ENCODE measurements around the gene KRTAP13-1. TPM values are rescaled to one million over a fixed set of nuclear protein-coding genes. Genes with fewer than 3 reads are reported as not detected.

Gene KRTAP13-1, protein sequence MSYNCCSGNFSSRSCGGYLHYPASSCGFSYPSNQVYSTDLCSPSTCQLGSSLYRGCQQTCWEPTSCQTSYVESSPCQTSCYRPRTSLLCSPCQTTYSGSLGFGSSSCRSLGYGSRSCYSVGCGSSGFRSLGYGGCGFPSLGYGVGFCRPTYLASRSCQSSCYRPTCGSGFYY
- total RNA-seq (not detected), polyA plus RNA-seq (not detected)
- long read RNA-seq, donor 1 = 0 reads
- long read RNA-seq, donor 2 = 0 reads
- long read RNA-seq, donor 3 = 0 reads

DNA sequence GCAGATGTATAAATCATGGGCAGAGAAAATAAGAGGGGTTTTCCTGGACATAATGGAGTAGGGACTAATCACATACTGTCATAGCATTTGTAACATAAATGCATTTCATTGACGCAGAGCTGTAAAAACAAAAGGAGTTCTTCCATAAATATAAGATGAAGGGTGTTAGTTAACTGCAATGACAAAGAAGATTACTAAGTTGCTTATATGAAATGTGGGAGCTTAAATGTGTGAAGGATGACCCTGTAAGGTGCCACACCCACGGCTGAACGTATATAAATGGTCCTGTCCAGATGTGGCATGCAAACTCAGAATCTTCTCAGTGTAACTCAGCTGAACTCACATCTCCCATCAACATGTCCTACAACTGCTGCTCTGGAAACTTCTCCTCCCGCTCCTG, at the start of gene KRTAP13-1:
KRTAP13-1 (plus strand) TSS at position 301 of the 400 bp plus-strand sequence; CDS start at position 357, 56 bp downstream.
- 72 to 86% (median 79%) methylated on average over 4 of the region's 4 CpGs for WGBS, 4 donors
- Histone ChIP-seq H3K9me3 (peaks cover 0 to 10% (median 1%) of the 10 kb centered on the region in 12 donors), H3K27ac (no peak within 1 kb of the TSS), H3K36me3 (no peaks in the 10 kb centered on the region), H3K4me1 (peaks cover 0 to 9% (median 0%) of the 10 kb centered on the region in 12 donors), H3K27me3 (no peaks in the 10 kb centered on the region), H3K4me3 (no peak within 1 kb of the TSS)
- DNase-seq (no peak), ATAC-seq (no peak)
- intact Hi-C loops (cut with DNase I) = no loop called here
- TF ChIP-seq POLR2A (IDR thresholded peaks at IDR 0.05) = no peak

DNA sequence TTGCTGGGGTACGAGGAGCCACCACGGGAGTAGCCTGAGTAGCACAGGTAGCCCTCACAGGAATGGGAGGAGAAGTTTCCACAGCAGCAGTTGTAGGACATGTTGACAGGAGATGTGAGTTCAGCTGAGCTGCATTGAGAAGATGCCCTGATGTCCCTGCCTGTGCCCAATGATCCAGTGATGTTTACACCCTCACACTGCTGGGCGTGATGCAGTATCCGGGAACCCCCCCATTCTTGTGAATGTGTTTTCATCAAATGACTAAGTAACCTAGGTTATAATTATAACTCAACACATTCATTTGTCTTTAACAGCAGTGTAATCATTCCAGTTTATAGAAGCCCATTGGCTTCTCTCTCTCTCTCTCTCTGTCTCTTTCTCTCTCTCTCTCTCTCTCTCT, 47.3 kb upstream of the KRTAP13-1 start, which contains the start of gene KRTAP23-1:
KRTAP23-1 (minus strand) TSS at position 101 of the 400 bp plus-strand sequence; CDS start at position 101, 0 bp downstream.
- 84 to 92% (median 86%) methylated on average over 4 of the region's 4 CpGs for WGBS, 4 donors
- Histone ChIP-seq H3K27ac (no peak within 1 kb of the TSS), H3K27me3 (no peaks in the 10 kb centered on the region), H3K36me3 (no peaks in the 10 kb centered on the region), H3K4me1 (no peaks in the 10 kb centered on the region), H3K9me3 (no peaks in the 10 kb centered on the region), H3K4me3 (no peak within 1 kb of the TSS)
- intact Hi-C loops (cut with DNase I) = loop anchor here in 6 of 10 donors (10.0 kb wide), 3 partner anchors 86 to 736 kb away; partner anchors contain the start of gene KRTAP13-4 (in 1 of the 6)
- TF ChIP-seq POLR2A (IDR thresholded peaks at IDR 0.05) = no peak
- TF ChIP-seq, protein P1, sequence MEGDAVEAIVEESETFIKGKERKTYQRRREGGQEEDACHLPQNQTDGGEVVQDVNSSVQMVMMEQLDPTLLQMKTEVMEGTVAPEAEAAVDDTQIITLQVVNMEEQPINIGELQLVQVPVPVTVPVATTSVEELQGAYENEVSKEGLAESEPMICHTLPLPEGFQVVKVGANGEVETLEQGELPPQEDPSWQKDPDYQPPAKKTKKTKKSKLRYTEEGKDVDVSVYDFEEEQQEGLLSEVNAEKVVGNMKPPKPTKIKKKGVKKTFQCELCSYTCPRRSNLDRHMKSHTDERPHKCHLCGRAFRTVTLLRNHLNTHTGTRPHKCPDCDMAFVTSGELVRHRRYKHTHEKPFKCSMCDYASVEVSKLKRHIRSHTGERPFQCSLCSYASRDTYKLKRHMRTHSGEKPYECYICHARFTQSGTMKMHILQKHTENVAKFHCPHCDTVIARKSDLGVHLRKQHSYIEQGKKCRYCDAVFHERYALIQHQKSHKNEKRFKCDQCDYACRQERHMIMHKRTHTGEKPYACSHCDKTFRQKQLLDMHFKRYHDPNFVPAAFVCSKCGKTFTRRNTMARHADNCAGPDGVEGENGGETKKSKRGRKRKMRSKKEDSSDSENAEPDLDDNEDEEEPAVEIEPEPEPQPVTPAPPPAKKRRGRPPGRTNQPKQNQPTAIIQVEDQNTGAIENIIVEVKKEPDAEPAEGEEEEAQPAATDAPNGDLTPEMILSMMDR (IDR thresholded peaks at IDR 0.05) = no peak
- DNase-seq (no peak), ATAC-seq (no peak)

DNA sequence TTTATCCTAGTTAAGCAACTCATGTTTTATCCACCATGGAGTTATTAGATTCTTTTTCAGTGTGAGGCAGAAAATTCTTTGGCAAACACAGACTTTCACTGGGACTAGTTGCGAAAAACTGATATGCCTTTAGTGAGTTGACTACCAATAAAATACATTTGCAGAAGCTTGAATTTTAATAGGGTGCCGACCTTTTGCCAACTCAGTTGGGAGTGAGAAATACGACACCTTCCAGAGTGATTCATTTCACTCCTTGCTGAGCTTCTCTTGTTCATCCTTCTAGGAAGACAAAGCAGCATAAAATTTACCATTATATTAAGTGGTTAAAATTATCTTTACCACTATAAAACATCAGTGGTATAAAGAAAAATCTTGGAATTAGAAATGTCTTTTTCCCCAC, 46.3 kb upstream of the KRTAP13-1 start:
- ATAC-seq (no peak), DNase-seq (no peak)
- Histone ChIP-seq H3K4me3 (no peak overlapping the region), H3K9me3 (no peaks in the 10 kb centered on the region), H3K27me3 (no peaks in the 10 kb centered on the region), H3K36me3 (no peaks in the 10 kb centered on the region), H3K27ac (no peak overlapping the region), H3K4me1 (no peaks in the 10 kb centered on the region)
- WGBS, 4 donors = 57 to 65% (median 61%) methylated on average over 3 of the region's 3 CpGs
- intact Hi-C loops (cut with DNase I) = loop anchor here in 6 of 10 donors (10.0 kb wide), 3 partner anchors 85 to 735 kb away; partner anchors contain the start of gene KRTAP13-4 (in 1 of the 6)
- TF ChIP-seq, protein P1 (IDR thresholded peaks at IDR 0.05) = no peak
- no peak for TF ChIP-seq POLR2A (IDR thresholded peaks at IDR 0.05)

DNA sequence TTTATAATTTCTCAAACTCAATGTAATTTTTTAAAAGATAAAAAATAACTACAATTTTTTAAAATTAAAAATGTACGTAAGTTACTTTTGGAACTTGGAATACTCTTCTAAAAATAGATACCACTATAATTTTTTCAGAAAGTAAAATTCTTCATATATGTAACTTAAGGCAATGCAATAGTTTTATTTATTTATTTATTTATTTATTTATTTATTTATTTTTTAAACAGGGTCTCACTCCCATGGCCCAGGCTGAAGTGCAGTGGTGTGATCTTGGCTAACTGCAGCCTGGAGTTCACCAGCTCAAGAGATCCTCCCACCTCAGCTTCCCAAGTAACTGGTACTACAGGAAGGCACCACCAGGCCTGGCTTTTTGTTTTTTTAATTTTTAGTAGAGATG, 44.3 kb upstream of the KRTAP13-1 start:
- ATAC-seq = no peak
- 92 to 94% (median 93%) methylated on average over 1 of the region's 1 CpG for WGBS, 4 donors
- H3K27me3 ChIP-seq = no peaks in the 10 kb centered on the region

More for the DNA sequence above, 44.3 kb upstream of the KRTAP13-1 start:
- TF ChIP-seq, protein P1 (IDR thresholded peaks at IDR 0.05) = no peak
- no peak for TF ChIP-seq POLR2A (IDR thresholded peaks at IDR 0.05)
- H3K4me1 ChIP-seq = no peaks in the 10 kb centered on the region
- H3K9me3 ChIP-seq = no peaks in the 10 kb centered on the region
- intact Hi-C loops (cut with DNase I) = no loop called here
- H3K36me3 ChIP-seq = no peaks in the 10 kb centered on the region
- no peak for DNase-seq
- H3K27ac ChIP-seq = no peak overlapping the region
- no peak overlapping the region for H3K4me3 ChIP-seq
